HEK293 (cell line): ENCODE results near the gene SLC35E2B.

Experiments
- EGR2 ChIP-seq: fragments of 450-650 bp; formaldehyde crosslinking; IDR thresholded peaks from 2 replicates; pipeline ENCODE4 v1.5.1; 2016; ENCODE audit warnings: low read depth, missing biosample characterization, missing genetic modification characterization
- IKZF3 ChIP-seq: fragments of 450-650 bp; IDR thresholded peaks from 2 replicates; pipeline ENCODE4 v1.5.0; 2018; ENCODE audit warnings: missing biosample characterization, mild to moderate bottlenecking, missing genetic modification characterization, moderate library complexity
- PRDM1 ChIP-seq: fragments of 450-650 bp; formaldehyde crosslinking; IDR thresholded peaks from 2 replicates; pipeline ENCODE4; 2016; ENCODE audit warnings: missing biosample characterization, missing genetic modification characterization
- SCRT1 ChIP-seq: fragments of 450-650 bp; formaldehyde crosslinking; IDR thresholded peaks from 2 replicates; pipeline ENCODE4 v1.5.1; 2016; ENCODE audit warnings: missing biosample characterization, missing genetic modification characterization, borderline replicate concordance
- ZNF138 ChIP-seq: fragments of 450-650 bp; formaldehyde crosslinking; IDR thresholded peaks from 2 replicates; pipeline ENCODE4 v1.5.1; 2016; ENCODE audit warnings: missing biosample characterization, missing genetic modification characterization, borderline replicate concordance
- ZNF146 ChIP-seq: fragments of 450-650 bp; formaldehyde crosslinking; IDR thresholded peaks from 2 replicates; pipeline ENCODE4 v1.5.1; 2016; ENCODE audit warnings: missing biosample characterization, missing genetic modification characterization
- ZNF157 ChIP-seq: fragments of 450-650 bp; formaldehyde crosslinking; IDR thresholded peaks from 2 replicates; pipeline ENCODE4 v1.5.1; 2016; ENCODE audit warnings: missing biosample characterization, missing genetic modification characterization
- ZNF37A ChIP-seq: fragments of 450-650 bp; IDR thresholded peaks from 2 replicates; pipeline ENCODE4 v1.5.1; 2018; ENCODE audit warnings: missing biosample characterization, missing genetic modification characterization
- ZNF394 ChIP-seq: fragments of 450-650 bp; formaldehyde crosslinking; IDR thresholded peaks from 2 replicates; pipeline ENCODE4 v1.5.1; 2016; ENCODE audit warnings: missing biosample characterization, missing genetic modification characterization, mild to moderate bottlenecking, moderate library complexity, borderline replicate concordance
- ZNF501 ChIP-seq: fragments of 450-650 bp; formaldehyde crosslinking; IDR thresholded peaks from 2 replicates; pipeline ENCODE4 v1.5.1; 2016; ENCODE audit warnings: missing biosample characterization, missing genetic modification characterization
- ZNF558 ChIP-seq: fragments of 450-650 bp; formaldehyde crosslinking; IDR thresholded peaks from 2 replicates; pipeline ENCODE4 v1.5.1; 2016; ENCODE audit warnings: missing biosample characterization, missing genetic modification characterization
- ZNF600 ChIP-seq: fragments of 450-650 bp; formaldehyde crosslinking; IDR thresholded peaks from 2 replicates; pipeline ENCODE4 v1.5.1; 2016; ENCODE audit warnings: missing biosample characterization, missing genetic modification characterization
- ZNF777 ChIP-seq: fragments of 450-650 bp; formaldehyde crosslinking; IDR thresholded peaks from 2 replicates; pipeline ENCODE4 v1.5.1; 2017; ENCODE audit warnings: missing biosample characterization, missing genetic modification characterization, borderline replicate concordance
- ZNF791 ChIP-seq: fragments of 450-650 bp; formaldehyde crosslinking; IDR thresholded peaks from 2 replicates; pipeline ENCODE4 v1.5.1; 2016; ENCODE audit warnings: missing biosample characterization, missing genetic modification characterization
- ZNF837 ChIP-seq: fragments of 450-650 bp; formaldehyde crosslinking; IDR thresholded peaks from 2 replicates; pipeline ENCODE4 v1.5.1; 2016; ENCODE audit warnings: missing biosample characterization, missing genetic modification characterization
- ZNF843 ChIP-seq: fragments of 450-650 bp; formaldehyde crosslinking; IDR thresholded peaks from 2 replicates; pipeline ENCODE4 v1.5.1; 2016; ENCODE audit warnings: missing biosample characterization, missing genetic modification characterization
- TF ChIP-seq, protein P1 (sequence below): fragments of 450-650 bp; formaldehyde crosslinking; conservative IDR thresholded peaks from 2 replicates; pipeline ENCODE4 v1.5.1; 2016; ENCODE audit warnings: low read depth, missing biosample characterization, missing genetic modification characterization
- TF ChIP-seq, protein P2 (sequence below): fragments of 450-650 bp; formaldehyde crosslinking; IDR thresholded peaks from 2 replicates; pipeline ENCODE4 v1.5.1; 2016; ENCODE audit warnings: missing biosample characterization, missing genetic modification characterization
- TF ChIP-seq, protein P3 (sequence below): fragments of 450-650 bp; formaldehyde crosslinking; IDR thresholded peaks from 2 replicates; pipeline ENCODE4 v1.5.1; 2016; ENCODE audit warnings: missing biosample characterization, missing genetic modification characterization, borderline replicate concordance
- TF ChIP-seq, protein P4 (sequence below): fragments of 450-650 bp; IDR thresholded peaks from 2 replicates; pipeline ENCODE4 v1.5.1; 2018; ENCODE audit warnings: missing biosample characterization, missing genetic modification characterization
- TF ChIP-seq, protein P5 (sequence below): fragments of 450-650 bp; formaldehyde crosslinking; IDR thresholded peaks from 2 replicates; pipeline ENCODE4 v1.5.1; 2017; ENCODE audit warnings: missing biosample characterization, missing genetic modification characterization

SLC35E2B gene

DNA sequence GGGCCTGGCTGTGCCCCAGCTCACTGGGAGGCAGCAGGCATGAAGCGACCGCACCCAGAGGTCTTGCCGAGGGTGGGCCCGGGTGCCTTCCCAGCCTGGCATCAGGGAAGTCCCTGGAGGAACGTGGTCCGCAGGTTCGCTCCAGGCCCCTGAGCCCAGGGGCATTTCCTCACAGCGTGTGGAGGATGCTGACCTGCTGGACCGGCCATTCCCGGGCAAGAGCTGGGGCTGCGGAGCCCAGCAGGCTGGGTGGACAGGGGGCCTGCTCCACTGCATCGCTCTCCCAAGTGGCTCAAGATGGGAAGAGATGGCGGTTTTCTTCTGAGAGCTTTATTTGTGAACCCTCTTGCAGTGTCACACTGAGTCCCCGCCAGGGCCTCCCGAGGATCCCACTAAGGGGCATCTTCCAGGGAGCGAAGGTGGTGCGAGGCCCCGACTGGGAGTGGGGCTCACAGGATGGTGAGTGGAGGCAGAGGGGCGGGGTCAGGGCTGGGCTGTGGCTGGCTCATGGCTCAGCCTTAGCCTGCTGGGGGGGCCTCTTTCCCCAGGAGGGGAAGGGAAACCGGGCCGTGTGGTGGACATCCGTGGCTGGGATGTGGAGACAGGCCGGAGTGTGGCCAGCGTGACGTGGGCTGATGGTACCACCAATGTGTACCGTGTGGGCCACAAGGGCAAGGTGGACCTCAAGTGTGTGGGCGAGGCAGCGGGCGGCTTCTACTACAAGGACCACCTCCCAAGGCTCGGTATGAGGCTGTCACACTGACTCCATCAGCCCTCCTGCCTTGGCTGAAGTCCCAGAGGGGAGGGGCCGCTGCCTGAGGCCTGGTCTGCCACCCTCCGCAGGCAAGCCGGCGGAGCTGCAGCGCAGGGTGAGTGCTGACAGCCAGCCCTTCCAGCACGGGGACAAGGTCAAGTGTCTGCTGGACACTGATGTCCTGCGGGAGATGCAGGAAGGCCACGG lies 67.9 kb downstream of the SLC35E2B start (continued):
- TF ChIP-seq, protein P1, sequence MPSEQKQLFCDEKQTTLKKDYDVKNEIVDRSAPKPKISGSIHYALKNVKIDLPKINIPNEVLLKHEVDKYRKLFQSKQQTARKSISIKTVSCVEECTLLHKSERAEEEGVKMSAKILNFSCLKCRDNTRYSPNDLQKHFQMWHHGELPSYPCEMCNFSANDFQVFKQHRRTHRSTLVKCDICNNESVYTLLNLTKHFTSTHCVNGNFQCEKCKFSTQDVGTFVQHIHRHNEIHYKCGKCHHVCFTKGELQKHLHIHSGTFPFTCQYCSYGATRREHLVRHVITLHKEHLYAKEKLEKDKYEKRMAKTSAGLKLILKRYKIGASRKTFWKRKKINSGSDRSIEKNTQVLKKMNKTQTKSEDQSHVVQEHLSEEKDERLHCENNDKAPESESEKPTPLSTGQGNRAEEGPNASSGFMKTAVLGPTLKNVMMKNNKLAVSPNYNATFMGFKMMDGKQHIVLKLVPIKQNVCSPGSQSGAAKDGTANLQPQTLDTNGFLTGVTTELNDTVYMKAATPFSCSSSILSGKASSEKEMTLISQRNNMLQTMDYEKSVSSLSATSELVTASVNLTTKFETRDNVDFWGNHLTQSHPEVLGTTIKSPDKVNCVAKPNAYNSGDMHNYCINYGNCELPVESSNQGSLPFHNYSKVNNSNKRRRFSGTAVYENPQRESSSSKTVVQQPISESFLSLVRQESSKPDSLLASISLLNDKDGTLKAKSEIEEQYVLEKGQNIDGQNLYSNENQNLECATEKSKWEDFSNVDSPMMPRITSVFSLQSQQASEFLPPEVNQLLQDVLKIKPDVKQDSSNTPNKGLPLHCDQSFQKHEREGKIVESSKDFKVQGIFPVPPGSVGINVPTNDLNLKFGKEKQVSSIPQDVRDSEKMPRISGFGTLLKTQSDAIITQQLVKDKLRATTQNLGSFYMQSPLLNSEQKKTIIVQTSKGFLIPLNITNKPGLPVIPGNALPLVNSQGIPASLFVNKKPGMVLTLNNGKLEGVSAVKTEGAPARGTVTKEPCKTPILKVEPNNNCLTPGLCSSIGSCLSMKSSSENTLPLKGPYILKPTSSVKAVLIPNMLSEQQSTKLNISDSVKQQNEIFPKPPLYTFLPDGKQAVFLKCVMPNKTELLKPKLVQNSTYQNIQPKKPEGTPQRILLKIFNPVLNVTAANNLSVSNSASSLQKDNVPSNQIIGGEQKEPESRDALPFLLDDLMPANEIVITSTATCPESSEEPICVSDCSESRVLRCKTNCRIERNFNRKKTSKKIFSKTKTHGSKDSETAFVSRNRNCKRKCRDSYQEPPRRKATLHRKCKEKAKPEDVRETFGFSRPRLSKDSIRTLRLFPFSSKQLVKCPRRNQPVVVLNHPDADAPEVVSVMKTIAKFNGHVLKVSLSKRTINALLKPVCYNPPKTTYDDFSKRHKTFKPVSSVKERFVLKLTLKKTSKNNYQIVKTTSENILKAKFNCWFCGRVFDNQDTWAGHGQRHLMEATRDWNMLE (tag by site-specific recombination): no peak
- no peak for TF ChIP-seq ZNF37A (tag by site-specific recombination)
- TF ChIP-seq ZNF843: no peak
- no peak for TF ChIP-seq PRDM1 (tag by site-specific recombination)
- no peak for TF ChIP-seq ZNF777 (tag by site-specific recombination)
- TF ChIP-seq, protein P2, sequence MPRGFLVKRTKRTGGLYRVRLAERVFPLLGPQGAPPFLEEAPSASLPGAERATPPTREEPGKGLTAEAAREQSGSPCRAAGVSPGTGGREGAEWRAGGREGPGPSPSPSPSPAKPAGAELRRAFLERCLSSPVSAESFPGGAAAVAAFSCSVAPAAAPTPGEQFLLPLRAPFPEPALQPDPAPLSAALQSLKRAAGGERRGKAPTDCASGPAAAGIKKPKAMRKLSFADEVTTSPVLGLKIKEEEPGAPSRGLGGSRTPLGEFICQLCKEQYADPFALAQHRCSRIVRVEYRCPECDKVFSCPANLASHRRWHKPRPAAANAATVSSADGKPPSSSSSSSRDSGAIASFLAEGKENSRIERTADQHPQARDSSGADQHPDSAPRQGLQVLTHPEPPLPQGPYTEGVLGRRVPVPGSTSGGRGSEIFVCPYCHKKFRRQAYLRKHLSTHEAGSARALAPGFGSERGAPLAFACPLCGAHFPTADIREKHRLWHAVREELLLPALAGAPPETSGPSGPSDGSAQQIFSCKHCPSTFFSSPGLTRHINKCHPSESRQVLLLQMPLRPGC: no peak
- TF ChIP-seq ZNF837 (tag by site-specific recombination): no peak
- TF ChIP-seq, protein P3, sequence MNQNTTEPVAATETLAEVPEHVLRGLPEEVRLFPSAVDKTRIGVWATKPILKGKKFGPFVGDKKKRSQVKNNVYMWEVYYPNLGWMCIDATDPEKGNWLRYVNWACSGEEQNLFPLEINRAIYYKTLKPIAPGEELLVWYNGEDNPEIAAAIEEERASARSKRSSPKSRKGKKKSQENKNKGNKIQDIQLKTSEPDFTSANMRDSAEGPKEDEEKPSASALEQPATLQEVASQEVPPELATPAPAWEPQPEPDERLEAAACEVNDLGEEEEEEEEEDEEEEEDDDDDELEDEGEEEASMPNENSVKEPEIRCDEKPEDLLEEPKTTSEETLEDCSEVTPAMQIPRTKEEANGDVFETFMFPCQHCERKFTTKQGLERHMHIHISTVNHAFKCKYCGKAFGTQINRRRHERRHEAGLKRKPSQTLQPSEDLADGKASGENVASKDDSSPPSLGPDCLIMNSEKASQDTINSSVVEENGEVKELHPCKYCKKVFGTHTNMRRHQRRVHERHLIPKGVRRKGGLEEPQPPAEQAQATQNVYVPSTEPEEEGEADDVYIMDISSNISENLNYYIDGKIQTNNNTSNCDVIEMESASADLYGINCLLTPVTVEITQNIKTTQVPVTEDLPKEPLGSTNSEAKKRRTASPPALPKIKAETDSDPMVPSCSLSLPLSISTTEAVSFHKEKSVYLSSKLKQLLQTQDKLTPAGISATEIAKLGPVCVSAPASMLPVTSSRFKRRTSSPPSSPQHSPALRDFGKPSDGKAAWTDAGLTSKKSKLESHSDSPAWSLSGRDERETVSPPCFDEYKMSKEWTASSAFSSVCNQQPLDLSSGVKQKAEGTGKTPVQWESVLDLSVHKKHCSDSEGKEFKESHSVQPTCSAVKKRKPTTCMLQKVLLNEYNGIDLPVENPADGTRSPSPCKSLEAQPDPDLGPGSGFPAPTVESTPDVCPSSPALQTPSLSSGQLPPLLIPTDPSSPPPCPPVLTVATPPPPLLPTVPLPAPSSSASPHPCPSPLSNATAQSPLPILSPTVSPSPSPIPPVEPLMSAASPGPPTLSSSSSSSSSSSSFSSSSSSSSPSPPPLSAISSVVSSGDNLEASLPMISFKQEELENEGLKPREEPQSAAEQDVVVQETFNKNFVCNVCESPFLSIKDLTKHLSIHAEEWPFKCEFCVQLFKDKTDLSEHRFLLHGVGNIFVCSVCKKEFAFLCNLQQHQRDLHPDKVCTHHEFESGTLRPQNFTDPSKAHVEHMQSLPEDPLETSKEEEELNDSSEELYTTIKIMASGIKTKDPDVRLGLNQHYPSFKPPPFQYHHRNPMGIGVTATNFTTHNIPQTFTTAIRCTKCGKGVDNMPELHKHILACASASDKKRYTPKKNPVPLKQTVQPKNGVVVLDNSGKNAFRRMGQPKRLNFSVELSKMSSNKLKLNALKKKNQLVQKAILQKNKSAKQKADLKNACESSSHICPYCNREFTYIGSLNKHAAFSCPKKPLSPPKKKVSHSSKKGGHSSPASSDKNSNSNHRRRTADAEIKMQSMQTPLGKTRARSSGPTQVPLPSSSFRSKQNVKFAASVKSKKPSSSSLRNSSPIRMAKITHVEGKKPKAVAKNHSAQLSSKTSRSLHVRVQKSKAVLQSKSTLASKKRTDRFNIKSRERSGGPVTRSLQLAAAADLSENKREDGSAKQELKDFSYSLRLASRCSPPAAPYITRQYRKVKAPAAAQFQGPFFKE (tag by site-specific recombination): no peak
- TF ChIP-seq ZNF157: no peak
- no peak for TF ChIP-seq SCRT1 (tag by site-specific recombination)
- no peak for TF ChIP-seq ZNF501
- no peak for TF ChIP-seq IKZF3 (tag by site-specific recombination)
- TF ChIP-seq EGR2 (tag by site-specific recombination): peak; percentile 54
- no peak for TF ChIP-seq ZNF558 (tag by site-specific recombination)
- TF ChIP-seq ZNF146 (tag by site-specific recombination): no peak
- TF ChIP-seq, protein P4, sequence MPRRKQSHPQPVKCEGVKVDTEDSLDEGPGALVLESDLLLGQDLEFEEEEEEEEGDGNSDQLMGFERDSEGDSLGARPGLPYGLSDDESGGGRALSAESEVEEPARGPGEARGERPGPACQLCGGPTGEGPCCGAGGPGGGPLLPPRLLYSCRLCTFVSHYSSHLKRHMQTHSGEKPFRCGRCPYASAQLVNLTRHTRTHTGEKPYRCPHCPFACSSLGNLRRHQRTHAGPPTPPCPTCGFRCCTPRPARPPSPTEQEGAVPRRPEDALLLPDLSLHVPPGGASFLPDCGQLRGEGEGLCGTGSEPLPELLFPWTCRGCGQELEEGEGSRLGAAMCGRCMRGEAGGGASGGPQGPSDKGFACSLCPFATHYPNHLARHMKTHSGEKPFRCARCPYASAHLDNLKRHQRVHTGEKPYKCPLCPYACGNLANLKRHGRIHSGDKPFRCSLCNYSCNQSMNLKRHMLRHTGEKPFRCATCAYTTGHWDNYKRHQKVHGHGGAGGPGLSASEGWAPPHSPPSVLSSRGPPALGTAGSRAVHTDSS: no peak
- TF ChIP-seq ZNF600 (tag by site-specific recombination): peak; percentile 94
- no peak for TF ChIP-seq ZNF138 (tag by site-specific recombination)
- no peak for TF ChIP-seq ZNF791 (tag by site-specific recombination)
- TF ChIP-seq, protein P5, sequence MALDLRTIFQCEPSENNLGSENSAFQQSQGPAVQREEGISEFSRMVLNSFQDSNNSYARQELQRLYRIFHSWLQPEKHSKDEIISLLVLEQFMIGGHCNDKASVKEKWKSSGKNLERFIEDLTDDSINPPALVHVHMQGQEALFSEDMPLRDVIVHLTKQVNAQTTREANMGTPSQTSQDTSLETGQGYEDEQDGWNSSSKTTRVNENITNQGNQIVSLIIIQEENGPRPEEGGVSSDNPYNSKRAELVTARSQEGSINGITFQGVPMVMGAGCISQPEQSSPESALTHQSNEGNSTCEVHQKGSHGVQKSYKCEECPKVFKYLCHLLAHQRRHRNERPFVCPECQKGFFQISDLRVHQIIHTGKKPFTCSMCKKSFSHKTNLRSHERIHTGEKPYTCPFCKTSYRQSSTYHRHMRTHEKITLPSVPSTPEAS (tag by site-specific recombination): no peak
- no peak for TF ChIP-seq ZNF394
